GM04504 (cell line): ENCODE results near the gene TATDN3.
A peak's percentile ranks its signal among the peaks of the same experiment; 100 is the strongest.
"Not testable (repeated sequence)": the region's sequence is repeated elsewhere in the genome, so short reads cannot be mapped to it uniquely, and the experiment has no call there.

Experiments used
- DNase-seq: peaks from one replicate; pipeline ENCODE4 v3.0.0-alpha.2; 2012; ENCODE audit warnings: low read depth

The TATDN3 gene

DNA sequence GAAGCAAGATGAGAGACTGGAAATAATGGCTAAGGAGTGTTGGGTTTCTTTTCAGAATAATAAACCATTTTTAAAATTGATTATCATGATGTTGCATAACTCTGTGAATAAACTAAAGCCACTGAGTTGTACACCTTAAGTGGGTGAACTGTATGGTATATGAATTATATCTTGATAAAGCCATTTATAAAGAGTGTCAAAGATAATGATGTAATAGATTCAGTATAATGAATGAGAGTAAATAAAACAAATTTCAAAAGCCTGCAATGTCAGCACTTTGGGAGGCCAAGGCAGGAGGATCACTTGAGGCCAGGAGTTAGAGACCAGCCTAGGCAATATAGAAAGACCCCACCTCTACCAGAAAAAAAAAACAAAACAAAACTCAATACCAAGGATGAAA is 16.5 kb upstream of the TATDN3 start:
- no peak for DNase-seq

DNA sequence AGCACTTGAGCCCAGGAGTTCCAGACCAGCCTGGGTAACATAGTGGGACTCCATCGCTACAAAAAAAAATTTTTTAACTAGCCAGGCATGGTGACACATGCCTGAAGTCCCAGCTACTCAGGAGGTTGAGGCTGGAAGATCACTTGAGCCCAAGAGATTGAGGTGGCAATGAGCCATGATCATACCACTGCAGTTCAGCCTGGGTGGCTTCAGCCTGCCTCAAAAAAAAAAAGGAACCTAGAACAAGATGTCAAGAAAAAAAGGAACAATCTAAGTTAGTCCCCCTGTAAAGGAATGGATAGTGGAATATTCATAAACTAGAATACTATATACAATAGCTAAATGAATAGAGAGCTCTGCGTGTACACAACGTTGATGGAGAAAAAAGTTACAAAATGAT is 14.5 kb upstream of the TATDN3 start:
- DNase-seq, result no peak

DNA sequence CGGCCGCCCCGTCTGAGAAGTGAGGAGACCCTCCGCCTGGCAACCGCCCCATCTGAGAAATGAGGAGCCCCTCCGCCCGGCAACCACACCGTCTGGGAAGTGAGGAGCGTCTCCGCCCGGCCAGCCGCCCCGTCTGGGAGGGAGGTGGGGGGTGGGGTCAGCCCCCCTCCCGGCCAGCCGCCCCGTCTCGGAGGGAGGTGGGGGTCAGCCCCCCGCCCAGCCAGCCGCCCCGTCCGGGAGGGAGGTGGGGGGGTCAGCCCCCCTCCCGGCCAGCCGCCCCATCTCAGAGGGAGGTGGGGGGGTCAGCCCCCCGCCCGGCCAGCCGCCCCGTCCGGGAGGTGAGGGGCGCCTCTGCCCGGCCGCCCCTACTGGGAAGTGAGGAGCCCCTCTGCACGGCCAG is 12.6 kb upstream of the TATDN3 start:
- DNase-seq, result not testable (repeated sequence)

DNA sequence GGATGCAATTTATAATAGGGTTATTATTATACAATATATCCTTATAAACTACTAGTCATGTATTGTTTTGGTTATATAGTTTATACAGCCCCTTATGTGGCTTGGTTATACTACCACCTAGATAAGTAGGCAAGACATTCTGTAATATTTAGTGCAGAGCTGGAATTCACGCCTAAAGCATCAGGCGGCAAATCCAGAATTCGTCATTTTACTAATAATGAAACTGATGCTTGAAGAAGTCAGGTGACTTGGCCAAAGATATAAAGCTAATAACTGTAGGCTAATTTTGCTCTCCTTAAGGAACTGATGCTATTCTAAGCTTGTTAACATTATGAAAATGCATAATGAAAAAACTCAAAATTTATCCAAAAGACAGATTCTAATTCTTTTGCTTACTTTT is 10.9 kb upstream of the TATDN3 start:
- DNase-seq, result no peak

DNA sequence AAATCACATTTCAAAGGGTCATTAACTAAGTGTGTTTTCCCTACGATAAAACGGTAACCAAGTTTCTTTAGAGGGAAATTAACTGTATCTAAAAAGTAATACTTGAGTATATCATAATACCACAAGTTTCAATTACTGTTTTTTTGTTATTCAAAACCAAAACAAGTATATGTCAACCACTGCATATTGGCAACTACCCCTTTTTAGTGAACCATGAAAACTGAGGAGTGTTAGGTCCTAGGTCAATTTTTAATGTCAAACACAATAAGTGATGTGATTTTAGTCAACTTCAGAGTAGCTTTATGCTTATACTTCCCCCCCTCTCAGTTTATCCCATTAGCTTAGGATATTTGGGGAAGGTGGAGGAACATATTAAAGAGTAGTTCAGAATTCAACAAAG is 10.5 kb upstream of the TATDN3 start:
- DNase-seq, result no peak

DNA sequence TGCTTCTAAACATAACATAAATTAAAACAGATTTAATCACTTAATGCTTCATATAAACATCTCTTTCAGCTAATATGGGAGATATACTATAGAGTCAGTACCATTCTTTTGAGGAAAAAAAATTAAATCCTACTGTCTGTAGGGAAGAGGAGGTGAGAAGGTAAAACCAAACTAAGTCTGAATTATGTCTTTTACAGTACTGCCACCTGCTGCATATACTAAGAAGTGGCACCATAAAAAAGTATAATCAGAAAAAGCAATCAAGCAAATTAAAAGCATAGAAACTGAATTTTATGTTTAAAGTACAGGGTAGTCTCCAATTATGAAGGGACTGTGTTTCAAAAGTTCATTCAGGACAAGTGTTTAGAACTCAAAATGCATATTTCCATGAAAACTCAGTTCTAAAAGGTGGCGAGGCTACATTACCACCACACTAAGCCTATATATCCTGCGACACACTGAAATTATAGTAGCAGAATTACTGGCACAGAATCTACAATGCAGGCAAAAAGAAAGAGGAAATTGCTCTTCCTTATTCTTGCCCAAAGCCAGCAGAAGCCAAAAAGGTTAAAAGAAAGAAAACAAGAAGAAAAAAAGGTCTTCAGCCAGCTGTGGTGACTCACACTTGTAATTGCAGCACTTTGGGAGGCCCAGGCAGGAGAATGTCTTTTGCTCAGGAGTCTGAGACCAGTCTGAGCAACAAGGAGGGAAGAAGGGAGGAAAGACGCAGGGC is 9.1 kb upstream of the TATDN3 start:
- DNase-seq, result no peak

DNA sequence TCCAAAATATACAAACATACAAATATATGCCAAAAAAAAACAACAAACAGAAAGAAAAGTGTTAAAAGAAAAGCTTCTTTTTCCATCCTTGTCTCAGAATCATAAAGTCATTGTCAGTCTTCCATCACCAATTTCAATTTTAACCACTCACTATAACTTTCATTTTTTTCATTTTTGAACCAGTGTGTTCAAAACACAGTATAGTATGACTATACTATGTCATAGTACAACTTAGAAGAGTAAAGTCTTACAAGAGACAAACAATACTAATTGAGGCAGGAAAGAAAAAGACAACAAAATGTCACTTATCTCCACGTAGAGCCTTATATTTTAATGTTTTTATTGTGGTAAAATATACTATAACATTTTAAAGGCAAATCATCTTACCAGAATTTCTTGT is 7.7 kb upstream of the TATDN3 start:
- no peak for DNase-seq

DNA sequence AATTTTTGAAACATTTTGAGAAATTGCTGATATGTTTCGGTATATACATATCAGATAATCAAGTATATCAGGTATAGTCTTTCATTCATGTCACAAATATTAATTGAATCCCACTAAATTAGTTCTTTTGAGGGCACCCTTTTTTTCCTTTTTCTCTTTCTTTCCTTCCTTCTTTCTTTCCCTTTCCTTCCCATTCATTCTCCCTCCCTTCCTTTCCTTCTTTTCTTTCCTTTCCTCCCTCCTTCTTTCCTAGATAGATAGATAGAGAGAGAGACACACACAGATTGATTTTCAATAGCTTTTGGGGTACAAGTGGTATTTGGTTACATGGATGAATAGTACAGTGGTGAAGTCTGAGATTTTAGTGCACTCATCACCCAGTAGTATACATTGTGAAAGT is 5.8 kb upstream of the TATDN3 start:
- no peak for DNase-seq

DNA sequence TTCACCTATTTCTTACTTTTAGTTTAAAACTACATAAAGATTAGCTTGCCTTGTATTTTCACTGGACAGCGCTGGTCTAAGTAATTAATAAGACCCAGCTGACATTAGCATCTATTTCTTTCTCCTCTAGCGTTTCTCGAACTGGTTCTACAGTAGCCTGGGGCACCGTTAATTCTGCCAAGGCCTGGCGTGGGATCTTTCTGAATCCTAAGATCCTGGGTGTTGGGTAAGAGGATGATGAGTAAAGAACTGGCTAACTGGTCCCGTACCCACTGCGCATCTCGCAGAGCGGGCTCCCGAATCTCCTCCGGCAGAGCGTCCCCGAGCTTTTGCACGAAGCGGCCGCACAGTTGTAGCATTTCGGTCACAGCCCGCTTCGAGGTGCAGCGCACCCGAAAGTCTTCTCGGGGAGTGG is 426 bp upstream of the TATDN3 start:
- peak; percentile 68 for DNase-seq

DNA sequence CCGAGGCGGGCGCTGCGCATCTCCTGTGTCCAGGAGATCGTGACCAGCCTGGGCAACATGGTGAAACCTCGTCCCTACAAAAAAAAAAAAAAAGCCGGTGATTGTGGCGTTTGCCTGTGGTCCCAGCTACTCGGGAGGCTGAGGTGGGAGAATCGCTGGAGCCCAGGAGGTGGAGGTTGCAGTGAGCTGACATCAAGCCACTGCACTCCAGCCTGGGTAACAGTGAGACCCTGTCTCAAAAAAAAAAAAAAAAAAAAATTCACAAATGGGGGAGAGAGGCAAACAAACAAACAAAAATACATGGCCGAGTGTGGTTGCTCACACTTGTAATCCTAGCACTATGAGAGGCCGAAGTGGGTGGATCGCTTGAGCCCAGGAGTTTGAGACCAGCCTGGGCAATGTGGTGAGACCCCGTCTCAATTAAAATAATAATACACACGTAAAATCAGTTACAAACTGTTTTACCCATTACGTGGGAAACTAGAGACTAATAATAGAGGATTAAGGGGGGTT is 758 bp downstream of the TATDN3 start:
- no peak for DNase-seq

DNA sequence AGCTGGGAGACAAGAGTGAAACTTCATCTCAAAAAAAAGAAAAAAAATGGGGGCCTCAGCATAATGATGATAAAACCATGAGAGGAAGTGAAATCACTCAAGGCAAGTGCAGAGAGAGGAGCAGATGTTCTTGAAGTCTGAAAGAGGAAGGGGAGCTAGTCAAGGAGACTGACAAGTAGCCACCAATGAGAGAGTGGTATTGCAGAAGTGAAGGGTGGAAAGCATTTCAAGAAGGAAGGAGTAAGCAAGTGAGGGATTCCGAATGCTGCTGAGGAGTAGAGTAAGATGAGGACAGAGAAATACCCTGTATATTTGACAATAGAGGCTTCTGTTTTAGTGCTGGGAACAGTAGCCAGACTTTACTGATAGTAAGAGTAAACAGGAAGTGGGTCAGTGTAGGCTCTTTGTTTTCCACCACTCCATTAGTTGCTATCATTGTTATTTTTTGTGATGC is 2.9 kb downstream of the TATDN3 start:
- no peak for DNase-seq

DNA sequence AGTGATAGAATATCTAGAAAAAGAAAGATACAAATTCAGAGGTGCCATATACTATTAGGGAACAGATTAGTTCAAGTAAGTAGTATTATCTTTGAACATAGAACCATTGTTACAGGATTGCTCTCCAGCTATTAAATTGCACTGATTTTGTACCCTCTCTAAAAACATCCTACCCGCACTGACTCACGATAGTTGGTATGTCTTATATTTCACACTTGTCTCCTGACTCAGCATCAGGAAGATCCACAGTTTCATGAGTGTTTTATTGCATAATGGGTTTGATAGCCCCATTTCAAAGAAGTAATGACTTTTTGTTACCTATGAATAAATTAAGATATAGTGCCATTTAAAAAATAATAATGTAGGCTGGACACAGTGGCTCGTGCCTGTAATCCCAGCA is 6.0 kb downstream of the TATDN3 start:
- DNase-seq, result no peak

DNA sequence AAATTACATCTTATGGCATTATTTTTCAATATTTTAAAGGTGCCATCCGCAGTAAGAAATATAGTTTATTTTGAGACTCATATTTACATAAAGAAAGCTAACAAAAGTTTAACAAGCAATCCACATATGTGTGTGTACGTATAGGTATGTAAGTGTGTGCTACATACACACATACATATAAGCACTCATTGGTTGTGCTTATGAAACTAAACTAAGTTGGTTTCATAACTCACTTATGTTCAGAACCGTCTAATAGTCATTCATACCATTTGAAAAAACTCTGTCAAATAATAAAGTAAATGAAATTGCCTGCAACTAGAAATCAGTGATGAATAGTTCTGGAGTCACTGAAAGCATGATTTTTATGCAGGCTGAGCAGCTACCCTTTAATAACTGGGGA is 14.1 kb downstream of the TATDN3 start:
- no peak for DNase-seq

DNA sequence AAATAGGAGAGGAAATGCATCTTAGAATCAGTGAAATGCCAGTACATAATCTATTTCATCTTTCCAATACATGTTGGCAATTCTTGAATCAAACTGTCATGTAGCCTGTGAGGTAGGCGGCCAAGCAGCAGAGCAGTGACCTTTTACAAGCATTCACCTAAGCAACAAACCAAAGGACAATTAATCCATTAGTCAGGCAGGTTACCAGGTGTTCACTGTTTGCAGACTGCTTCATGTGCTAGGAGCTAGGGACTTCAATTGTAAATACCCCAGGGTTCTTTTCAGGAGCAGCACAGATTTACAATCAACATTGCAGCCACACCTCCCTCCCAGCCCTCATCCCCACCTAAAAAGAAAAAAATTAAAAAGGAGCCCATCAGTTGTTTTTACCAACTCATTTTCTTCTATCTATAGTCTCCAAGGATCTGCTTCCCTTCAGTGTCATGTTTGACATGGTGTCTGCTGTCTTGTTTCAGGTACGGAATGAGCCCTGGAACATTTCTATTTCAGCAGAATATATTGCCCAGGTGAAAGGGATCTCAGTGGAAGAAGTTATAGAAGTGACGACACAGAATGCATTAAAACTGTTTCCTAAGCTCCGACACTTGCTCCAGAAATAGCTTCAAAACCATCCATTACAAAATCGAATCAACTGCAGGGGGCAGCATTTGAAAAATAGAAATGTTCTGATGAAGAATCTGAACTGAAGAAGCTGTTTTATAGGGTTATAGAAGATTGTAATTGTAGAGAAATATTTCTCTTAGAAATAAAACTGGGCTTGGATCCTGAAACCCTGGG is 23.0 kb downstream of the TATDN3 start:
- DNase-seq, result no peak

DNA sequence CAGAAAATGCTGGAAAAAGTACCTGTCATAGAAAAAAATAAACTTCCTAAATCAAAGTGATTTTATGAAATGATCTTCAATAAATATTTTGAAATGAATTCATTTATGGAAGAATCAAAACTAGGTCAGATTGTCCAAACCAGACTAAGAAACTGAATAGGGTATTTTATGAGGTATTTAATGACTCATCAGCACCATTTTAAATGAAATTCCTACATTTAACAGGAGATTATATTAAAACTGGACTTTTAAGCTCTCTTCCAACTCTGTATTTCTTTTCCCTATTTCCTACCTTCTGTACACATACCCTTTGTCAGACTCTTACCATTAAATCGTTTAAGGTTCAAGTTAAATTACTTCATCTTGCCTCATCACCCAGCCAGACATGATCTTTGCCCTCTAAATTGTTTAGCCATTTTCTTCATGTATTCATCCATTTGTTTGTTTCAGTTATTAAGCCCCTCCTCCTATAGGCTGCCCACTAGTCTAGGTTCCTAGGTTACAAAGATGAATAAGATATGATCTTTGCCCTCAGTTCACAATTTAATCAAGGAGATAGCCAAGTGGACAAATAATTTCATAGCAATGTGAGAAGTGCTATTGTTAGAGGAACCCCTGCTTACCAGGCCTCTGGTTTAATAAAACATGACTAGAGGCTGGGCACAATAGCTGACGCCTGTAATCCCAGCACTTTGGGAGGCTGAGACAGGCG is 25.0 kb downstream of the TATDN3 start:
- DNase-seq, result no peak

DNA sequence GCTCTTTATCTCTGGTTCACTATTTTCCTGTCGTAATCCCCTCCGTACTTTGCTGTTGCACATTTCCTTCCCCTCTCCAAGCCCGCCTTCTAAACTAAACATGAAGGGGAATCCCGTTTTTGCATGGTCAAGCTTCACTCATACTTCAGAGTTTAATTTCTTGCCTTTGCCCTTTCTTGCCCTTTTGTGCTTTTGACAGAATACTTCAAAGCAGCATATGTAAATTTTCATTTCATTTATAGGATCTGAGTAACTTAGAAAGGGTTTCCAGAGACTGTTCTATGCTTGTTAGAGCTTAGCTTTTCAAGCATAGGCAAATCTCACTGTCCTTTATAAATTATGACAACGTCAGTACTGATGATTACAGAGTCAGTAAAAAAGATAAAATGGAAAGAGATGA is 28.0 kb downstream of the TATDN3 start:
- no peak for DNase-seq

DNA sequence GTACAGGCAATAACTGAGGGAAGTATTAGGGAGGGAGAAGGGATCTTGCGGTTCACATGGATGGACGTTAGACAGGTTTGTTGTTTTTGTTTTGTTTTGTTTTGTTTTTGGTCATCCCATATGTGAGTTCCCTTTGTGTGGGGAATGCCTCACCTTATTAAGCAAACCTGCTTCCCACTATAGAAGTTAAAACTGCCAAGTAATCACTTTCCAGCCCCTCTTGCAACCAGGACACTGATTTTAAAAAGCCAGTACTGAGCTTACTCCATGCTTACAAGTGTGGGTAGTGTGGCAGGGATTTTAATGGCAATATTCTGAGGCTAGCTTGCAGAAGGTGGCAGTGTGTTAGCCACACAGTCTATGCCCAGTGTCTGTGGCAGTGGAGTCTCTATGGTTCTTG is 29.3 kb downstream of the TATDN3 start:
- no peak for DNase-seq

DNA sequence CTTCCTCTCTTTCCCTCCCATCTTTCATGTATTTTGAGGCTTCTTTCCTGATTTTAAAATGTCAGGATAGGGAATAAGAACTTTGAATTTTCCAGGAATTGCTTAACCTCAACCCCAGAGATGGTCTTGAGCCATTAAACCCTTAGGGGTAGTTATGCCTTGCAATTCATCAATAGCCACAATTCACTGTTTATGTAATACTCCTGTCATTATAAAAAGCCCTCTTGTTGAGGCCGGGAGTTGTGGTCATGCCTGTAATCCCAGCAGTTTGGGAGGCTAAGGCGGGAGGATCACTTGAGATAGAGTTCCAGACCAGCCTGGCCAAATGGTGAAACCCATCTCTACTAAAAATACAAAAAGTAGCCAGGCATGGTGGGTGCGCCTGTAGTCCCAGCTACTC is 31.3 kb downstream of the TATDN3 start:
- no peak for DNase-seq

DNA sequence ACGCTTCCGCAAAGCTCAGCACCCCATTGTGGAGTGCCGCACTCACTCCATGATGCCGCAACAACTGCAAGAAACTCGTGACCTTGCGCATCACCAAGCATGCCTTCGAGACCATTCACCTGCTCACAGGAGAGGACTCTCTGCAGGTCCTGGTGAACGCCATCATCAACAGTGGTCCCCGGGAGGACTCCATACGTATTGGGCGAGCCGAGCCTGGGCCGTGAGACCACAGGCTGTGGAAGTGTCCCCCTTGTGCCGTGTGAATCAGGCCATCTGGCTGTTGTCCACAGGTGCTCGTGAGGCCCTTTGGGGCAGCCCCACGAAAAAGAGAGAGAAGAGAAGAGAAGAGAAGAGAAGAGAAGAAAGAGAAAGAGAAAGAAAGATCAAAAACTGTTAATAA is 32.5 kb downstream of the TATDN3 start:
- DNase-seq, result no peak

DNA sequence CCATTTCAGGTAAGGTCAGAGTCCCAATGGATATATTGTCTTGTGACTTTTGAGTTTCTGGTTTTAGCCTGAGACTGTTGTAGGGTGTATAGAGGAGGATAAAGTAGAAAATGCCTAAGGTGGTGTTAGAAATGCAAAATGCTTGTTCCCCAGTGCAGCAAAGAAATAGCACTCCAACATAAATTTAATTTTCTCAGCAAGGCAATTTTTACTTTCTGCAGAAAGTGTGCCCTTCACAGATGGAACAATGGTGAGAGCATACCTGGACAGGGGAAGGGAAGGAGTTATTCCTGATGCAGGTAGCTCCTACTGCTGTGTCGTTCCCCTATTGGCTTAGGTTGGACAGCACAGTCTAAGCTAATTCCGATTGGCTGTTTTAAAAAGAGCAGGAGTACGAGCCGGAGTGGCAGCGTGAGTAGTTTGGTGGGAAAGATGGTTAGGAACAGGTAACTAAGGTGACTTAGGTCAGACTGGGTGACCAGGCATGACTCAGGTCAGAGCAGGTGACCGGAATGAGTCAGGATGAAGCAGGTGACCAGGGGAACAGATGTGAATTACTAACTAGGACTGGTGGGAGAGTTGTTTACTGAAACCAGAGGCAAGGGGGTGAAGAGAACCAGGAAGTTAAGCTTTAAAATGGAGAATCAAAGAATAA is 34.2 kb downstream of the TATDN3 start:
- DNase-seq, result no peak

DNA sequence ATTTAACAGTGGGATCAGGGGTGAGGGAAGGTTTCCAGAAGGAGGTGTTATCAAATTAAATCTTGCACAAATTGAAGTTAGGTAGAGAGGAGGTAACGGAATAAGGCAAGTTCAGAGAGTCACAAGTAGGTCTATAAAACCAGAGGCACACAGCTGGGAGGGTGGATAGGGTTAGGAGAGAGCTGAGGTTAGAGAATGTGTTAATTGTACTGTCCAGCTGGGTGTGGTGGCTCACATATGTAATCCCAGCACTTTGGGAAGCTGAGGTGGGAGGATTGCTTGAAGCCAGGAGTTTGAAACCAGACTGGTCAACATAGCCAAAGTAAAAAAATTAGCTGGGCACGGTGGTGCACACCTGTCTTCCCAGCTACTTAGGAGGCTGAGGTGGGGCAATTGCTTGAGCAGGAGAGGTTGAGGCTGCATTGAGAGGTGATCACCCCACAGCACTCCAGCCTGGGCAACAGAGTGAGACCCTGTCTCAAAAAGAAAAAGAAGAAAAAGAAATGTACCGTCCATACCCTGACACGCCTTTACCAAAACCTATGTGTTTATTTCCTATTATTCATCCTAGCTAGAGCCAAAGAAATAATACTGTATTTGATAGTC is 35.6 kb downstream of the TATDN3 start:
- no peak for DNase-seq

DNA sequence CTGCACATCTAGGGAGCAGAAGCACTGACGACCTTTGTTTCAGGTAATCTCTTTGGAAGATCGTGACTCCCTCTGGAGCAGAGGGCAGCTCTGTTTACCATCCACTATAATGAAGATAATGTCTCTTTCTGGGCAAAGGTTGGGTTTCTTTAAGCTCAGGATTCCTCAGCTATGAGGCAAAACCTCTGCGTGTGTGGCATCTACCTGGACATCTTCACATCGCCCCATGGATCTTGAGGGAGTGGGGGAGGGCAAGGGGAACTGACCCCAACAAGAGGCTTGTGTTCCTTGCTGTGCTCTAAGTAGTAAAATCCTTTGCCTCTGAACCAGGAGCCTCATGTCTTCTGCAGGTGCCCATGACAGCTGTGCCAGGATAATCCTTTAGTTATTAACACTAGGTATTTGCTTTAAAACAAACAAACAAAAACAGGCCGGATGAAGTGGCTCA is 36.2 kb downstream of the TATDN3 start:
- no peak for DNase-seq
